Muscle layer of colon (tissue), 2 donors: Measurements from ENCODE around the gene TMEM52.
"Not testable (repeated sequence)": the region's sequence is repeated elsewhere in the genome, so short reads cannot be mapped to it uniquely, and the experiment has no call there.

ENCODE experiments used
- H3K27ac ChIP-seq: one replicate; pipeline ENCODE4 v1.7.0; 2013; ENCODE audit warnings: low read depth, mild to moderate bottlenecking, low read length, moderate library complexity
- H3K27me3 ChIP-seq, 2 donors: one replicate each; pipeline ENCODE4 v1.7.0; 2013; ENCODE audit warnings: low read length in 2 of 2, mild to moderate bottlenecking in 2 of 2; ENCODE audit not compliant: insufficient read depth in 2 of 2, control insufficient read depth in 1 of 2
- H3K36me3 ChIP-seq: one replicate; pipeline ENCODE4 v1.7.0; 2013; ENCODE audit warnings: mild to moderate bottlenecking, low read length; ENCODE audit not compliant: insufficient read depth
- H3K4me1 ChIP-seq: one replicate; pipeline ENCODE4 v1.7.0; 2013; ENCODE audit warnings: mild to moderate bottlenecking, low read length; ENCODE audit not compliant: insufficient read depth
- H3K4me3 ChIP-seq, 2 donors: one replicate each; pipeline ENCODE4 v1.7.0; 2013; ENCODE audit warnings: low read length in 2 of 2, low read depth in 1 of 2, mild to moderate bottlenecking in 1 of 2, moderate library complexity in 1 of 2
- H3K9ac ChIP-seq: one replicate; pipeline ENCODE4 v1.7.0; 2013; ENCODE audit warnings: low read length
- H3K9me3 ChIP-seq: one replicate; pipeline ENCODE4 v1.7.0; 2013; ENCODE audit warnings: mild to moderate bottlenecking, low read length
- donor health status: abdominal sarcoma.
- donor health status: Adenocarcinoma of cecum.

The TMEM52 gene

DNA sequence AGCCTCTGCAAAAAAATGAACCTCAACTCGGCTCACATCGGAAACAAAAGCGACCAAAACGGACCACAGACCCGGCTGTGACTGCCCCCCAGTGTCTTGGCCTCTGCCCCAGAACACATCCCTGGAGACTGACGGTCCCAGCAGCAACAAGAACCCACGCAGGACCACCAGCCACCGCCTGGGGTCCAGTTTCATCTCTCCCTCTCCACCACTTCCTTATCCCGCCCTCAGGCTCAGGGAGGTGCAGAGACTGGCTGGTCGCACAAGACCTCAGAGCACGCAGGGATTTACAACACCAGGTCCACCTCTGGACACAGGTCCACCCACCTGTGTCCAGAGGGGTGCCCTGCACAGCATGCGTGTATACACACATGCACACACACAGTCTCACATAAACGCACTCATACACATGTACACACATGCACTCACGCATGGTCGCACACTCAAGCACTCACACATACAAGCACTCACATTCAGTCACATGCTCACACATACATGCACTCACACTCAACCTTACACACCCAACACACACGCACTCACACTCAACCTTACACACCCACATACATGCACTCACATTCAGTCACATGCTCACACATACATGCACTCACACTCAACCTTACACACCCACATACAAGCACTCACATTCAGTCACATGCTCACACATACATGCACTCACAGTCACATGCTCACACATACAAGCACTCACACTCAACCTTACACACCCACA lies 18.6 kb upstream of the TMEM52 start:
- H3K4me3 ChIP-seq: no peak overlapping the region
- peaks cover 0 to 15% of the 10 kb centered on the region in 2 donors for H3K27me3 ChIP-seq
- no peak overlapping the region for H3K27ac ChIP-seq
- no peaks in the 10 kb centered on the region for H3K9me3 ChIP-seq
- H3K4me1 ChIP-seq: no peaks in the 10 kb centered on the region
- no peaks in the 10 kb centered on the region for H3K36me3 ChIP-seq
- H3K9ac ChIP-seq: no peak overlapping the region

DNA sequence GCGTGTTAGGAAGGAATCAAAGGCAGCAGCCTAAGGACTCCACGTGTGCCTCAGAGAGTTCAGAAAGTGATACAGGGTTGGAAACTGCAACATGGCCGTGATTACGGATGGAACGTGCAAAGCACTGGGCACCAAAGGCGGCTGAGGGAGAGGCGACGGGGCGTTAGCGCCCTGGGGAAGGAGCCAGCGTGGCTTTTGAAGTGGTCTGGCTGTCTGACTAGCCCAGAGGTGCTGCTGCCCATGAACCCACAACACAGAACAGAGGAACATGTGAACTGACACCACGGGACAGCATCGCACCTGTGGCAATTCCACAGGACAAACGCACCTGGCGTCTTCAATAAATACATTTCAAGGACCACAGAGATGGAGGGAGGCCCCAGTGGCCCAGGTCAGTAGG lies 18.0 kb upstream of the TMEM52 start:
- Histone ChIP-seq H3K36me3 (no peaks in the 10 kb centered on the region), H3K9ac (no peak overlapping the region), H3K27ac (no peak overlapping the region), H3K27me3 (peaks cover 0 to 10% of the 10 kb centered on the region in 2 donors), H3K4me3 (no peak overlapping the region), H3K9me3 (no peaks in the 10 kb centered on the region), H3K4me1 (no peaks in the 10 kb centered on the region)

DNA sequence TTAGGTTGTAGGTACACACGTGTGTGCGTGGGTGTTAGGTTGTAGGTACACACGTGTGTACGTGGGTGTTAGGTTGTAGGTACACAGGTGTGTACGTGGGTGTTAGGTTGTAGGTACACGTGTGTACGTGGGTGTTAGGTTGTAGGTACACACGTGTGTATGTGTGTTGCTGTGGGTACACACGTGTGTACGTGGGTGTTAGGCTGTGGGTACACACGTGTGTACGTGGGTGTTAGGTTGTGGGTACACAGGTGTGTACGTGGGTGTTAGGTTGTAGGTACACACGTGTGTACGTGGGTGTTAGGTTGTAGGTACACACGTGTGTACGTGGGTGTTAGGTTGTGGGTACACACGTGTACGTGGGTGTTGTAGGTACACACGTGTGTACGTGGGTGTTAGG lies 15.8 kb upstream of the TMEM52 start:
- H3K4me3 ChIP-seq, H3K27me3 ChIP-seq, H3K36me3 ChIP-seq, H3K9me3 ChIP-seq, H3K4me1 ChIP-seq, H3K27ac ChIP-seq, H3K9ac ChIP-seq: not testable (repeated sequence)

DNA sequence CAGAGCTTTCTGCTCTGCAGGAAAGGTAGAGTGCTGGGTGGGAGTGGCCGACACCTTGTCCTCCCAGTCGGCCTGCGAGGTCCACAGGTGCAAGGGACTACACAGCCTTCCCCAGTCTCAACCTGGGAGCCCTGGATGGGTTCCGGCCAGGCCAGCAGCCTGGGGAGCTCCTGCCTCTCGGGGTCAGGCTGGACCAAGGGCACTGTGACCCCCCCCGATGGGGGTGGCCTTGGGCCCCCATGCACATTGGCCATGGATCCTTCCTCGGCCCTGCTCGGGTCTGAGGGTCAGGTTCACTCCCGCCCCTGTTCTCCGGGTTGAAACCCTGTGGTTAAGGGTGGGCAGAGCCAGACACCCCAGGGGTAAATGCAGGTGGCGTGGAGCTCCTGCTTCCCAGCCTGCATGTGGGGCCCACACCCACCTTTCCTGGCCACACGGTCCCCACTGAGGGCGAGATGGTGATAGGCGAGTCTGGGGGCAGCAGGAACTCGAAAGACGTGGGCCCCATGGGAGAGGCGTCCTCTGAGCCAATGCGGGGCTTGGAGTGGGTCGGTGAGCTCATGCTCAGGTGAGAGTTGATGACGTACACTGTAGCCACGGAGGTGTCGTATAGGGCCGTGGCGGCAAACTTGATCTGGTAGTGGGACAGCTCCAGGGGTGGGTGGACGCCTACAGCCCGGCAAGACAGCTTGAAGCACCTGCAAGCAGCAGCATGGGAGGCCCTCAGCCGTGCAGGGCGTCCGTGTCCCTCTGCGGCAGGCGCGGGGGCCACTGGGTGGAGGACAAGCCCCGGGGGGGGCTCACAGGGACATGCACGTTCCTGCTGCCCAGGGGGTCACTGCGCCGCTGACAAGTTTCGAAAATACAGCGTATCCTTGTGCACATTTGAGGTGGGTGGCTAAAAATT lies 10.8 kb upstream of the TMEM52 start:
- Histone ChIP-seq H3K27me3 (no peaks in the 10 kb centered on the region), H3K36me3 (no peaks in the 10 kb centered on the region), H3K9me3 (no peaks in the 10 kb centered on the region), H3K4me3 (no peak overlapping the region), H3K9ac (no peak overlapping the region), H3K27ac (no peak overlapping the region), H3K4me1 (no peaks in the 10 kb centered on the region)

GRCh38 chr1:1929102-1929638 lies 10.1 kb upstream of the TMEM52 start:
- no peaks in the 10 kb centered on the region for H3K4me1 ChIP-seq
- no peaks in the 10 kb centered on the region for H3K9me3 ChIP-seq
- H3K27me3 ChIP-seq: no peaks in the 10 kb centered on the region
- H3K27ac ChIP-seq: no peak overlapping the region
- no peak overlapping the region for H3K4me3 ChIP-seq
- no peaks in the 10 kb centered on the region for H3K36me3 ChIP-seq
- H3K9ac ChIP-seq: no peak overlapping the region

- H3K4me1 ChIP-seq: no peaks in the 10 kb centered on the region
- H3K27ac ChIP-seq: no peak overlapping the region
- no peaks in the 10 kb centered on the region for H3K9me3 ChIP-seq
- no peak overlapping the region for H3K9ac ChIP-seq
- no peaks in the 10 kb centered on the region for H3K27me3 ChIP-seq
- H3K4me3 ChIP-seq: no peak overlapping the region
- H3K36me3 ChIP-seq: no peaks in the 10 kb centered on the region
Measured at GRCh38 chr1:1928231-1929101, 9.4 kb upstream of the TMEM52 start.

DNA sequence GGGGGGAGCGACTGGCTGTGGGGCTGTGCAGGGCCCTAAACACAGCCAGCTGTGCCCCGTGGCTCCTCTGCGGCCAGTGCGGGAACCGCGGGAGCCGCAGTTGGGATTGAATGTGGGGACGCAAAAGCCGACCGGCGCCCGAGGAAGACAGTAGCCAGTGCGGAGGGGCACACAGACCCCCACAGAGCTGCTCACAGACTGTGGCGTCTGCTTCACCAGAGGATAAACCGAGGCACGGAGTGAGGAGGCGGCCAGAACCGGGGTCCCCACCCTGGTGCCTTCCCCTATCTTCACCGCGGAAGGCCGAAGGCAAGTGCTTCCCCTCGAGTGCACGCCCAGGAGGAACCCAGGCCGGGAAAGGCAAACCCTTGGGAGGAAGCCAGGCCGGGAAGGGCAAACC lies 8.7 kb upstream of the TMEM52 start:
- Histone ChIP-seq H3K9ac (no peak overlapping the region), H3K36me3 (no peaks in the 10 kb centered on the region), H3K27ac (no peak overlapping the region), H3K9me3 (no peaks in the 10 kb centered on the region), H3K4me1 (no peaks in the 10 kb centered on the region), H3K4me3 (no peak overlapping the region), H3K27me3 (no peaks in the 10 kb centered on the region)

DNA sequence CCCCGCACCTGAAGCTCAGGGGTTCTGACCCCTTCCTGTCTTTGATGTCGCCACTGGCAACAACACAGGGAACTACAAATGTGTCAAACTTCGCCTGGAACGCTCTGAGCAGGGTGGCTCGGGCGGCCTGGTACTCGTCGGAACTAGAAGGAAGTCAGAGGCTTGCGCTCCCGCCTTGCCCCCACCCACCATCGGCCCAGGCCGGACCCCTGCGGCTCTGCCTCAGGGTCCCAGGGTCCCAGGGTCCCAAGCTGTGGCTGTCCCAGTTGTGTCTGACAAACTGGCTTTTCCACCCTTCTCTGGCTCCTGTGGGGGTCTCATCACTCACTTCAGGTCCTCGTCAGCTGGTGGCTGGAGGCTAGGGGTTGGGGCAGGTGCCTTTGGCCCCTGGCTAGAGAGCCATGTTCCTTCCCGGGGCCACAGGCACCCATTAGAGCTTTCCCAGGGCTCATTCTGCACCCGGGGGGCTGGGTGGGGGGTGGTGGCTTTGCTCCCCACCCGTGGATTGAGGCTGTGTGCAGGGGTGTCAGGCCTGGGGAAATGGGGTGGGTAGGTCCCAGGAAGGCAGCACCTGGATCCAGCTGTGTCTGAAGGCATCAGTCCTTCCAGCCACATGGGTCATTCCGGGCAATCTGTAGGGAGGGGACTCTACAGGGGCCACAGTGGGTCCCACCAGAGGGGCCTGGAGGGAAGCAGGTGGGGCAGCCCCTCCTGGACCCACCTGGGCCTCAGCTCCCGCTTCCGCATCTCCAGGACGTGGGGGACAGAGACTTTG lies 8.0 kb upstream of the TMEM52 start:
- no peaks in the 10 kb centered on the region for H3K9me3 ChIP-seq
- no peaks in the 10 kb centered on the region for H3K4me1 ChIP-seq
- H3K9ac ChIP-seq: no peak overlapping the region
- H3K27ac ChIP-seq: no peak overlapping the region
- H3K4me3 ChIP-seq: no peak overlapping the region
- no peaks in the 10 kb centered on the region for H3K27me3 ChIP-seq
- H3K36me3 ChIP-seq: no peaks in the 10 kb centered on the region

DNA sequence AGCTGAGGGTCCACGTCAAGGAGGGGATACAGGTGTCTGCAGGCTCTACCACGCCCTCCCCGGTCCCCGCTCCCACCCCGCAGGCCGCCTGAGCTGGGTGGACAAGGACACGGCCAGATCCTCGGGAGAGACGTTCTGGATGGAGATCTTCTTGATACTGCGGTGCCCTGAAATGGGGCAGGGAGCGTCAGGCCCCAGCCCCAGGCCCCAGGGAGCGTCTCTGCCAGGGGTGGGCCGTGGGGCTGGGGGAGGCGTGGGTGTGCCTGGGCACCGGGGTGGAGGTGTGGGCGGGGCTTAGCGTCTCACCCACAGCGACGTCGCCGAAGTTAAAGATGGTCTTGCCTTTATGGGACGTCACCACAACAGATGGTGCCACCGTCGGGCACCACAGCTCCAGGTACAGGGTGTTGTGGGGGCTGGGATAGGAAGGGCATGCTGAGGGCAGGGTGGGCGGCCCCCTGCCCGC lies 7.3 kb upstream of the TMEM52 start:
- H3K27ac ChIP-seq: no peak overlapping the region

GRCh38 chr1:1925437-1926345 lies 6.6 kb upstream of the TMEM52 start:
- no peak overlapping the region for H3K27ac ChIP-seq
- H3K4me3 ChIP-seq: no peak overlapping the region
- no peaks in the 10 kb centered on the region for H3K9me3 ChIP-seq
- H3K4me1 ChIP-seq: no peaks in the 10 kb centered on the region
- H3K27me3 ChIP-seq: no peaks in the 10 kb centered on the region
- H3K9ac ChIP-seq: no peak overlapping the region
- no peaks in the 10 kb centered on the region for H3K36me3 ChIP-seq

More for the DNA sequence above, 7.3 kb upstream of the TMEM52 start:
- Histone ChIP-seq H3K36me3 (no peaks in the 10 kb centered on the region), H3K9ac (no peak overlapping the region), H3K27me3 (no peaks in the 10 kb centered on the region), H3K9me3 (no peaks in the 10 kb centered on the region), H3K4me1 (no peaks in the 10 kb centered on the region), H3K4me3 (no peak overlapping the region)
